HG02759 (cell line): Measurements from ENCODE around the gene FGF14.

ENCODE experiments used
- ATAC-seq: cut with Tn5 transposase; IDR thresholded peaks from one replicate; pipeline ENCODE4 v1.9.1; 2021; ENCODE audit warnings: mild to moderate bottlenecking, moderate library complexity; ENCODE audit not compliant: unreplicated experiment

The FGF14 gene

GRCh38 chr13:102369302-102369701 lies 32.5 kb downstream of the FGF14 start:
- no peak for ATAC-seq

GRCh38 chr13:102367836-102368235 lies 34.0 kb downstream of the FGF14 start:
- no peak for ATAC-seq

GRCh38 chr13:102361113-102361512 lies 40.7 kb downstream of the FGF14 start:
- no peak for ATAC-seq

- ATAC-seq: no peak
Observed at GRCh38 chr13:102359264-102359663, 42.6 kb downstream of the FGF14 start.

GRCh38 chr13:102355251-102355650 lies 46.6 kb downstream of the FGF14 start:
- ATAC-seq: no peak

GRCh38 chr13:102354011-102354410 lies 47.8 kb downstream of the FGF14 start:
- no peak for ATAC-seq

- ATAC-seq: no peak
Observed at GRCh38 chr13:102351521-102351920, 50.3 kb downstream of the FGF14 start.

- ATAC-seq: no peak
Observed at GRCh38 chr13:102347490-102347889, 54.4 kb downstream of the FGF14 start.

GRCh38 chr13:102346769-102347168 lies 55.1 kb downstream of the FGF14 start:
- no peak for ATAC-seq

GRCh38 chr13:102344410-102344809 lies 57.4 kb downstream of the FGF14 start:
- no peak for ATAC-seq

- no peak for ATAC-seq
Observed at GRCh38 chr13:102333320-102334198, 68.3 kb downstream of the FGF14 start.

GRCh38 chr13:102328909-102329308 lies 72.9 kb downstream of the FGF14 start:
- no peak for ATAC-seq

- no peak for ATAC-seq
Observed at GRCh38 chr13:102327119-102327617, 74.7 kb downstream of the FGF14 start.

GRCh38 chr13:102326381-102327118 lies 75.3 kb downstream of the FGF14 start:
- ATAC-seq: no peak

GRCh38 chr13:102325321-102325720 lies 76.5 kb downstream of the FGF14 start:
- ATAC-seq: no peak

GRCh38 chr13:102323505-102323904 lies 78.3 kb downstream of the FGF14 start:
- ATAC-seq: no peak

- ATAC-seq: no peak
Observed at GRCh38 chr13:102323012-102323411, 78.8 kb downstream of the FGF14 start.

GRCh38 chr13:102322211-102322610 lies 79.6 kb downstream of the FGF14 start:
- ATAC-seq: no peak

GRCh38 chr13:102318233-102318632 lies 83.6 kb downstream of the FGF14 start:
- ATAC-seq: no peak

GRCh38 chr13:102317593-102317992 lies 84.3 kb downstream of the FGF14 start:
- no peak for ATAC-seq

- ATAC-seq: no peak
Observed at GRCh38 chr13:102316732-102317131, 85.1 kb downstream of the FGF14 start.

GRCh38 chr13:102312841-102313240 lies 89.0 kb downstream of the FGF14 start:
- ATAC-seq: no peak
